Neural cell (in vitro differentiated cells): ENCODE data around the gene SLC28A1.

Source experiments
- EP300 ChIP-seq: fragments of 450-650 bp; conservative IDR thresholded peaks from 2 replicates; pipeline ENCODE4 v1.6.1; 2014; ENCODE audit warnings: antibody characterized with exemption, mild to moderate bottlenecking, moderate library complexity; ENCODE audit not compliant: poor library complexity, severe bottlenecking
- EZH2 ChIP-seq: fragments of 200-600, 300-800 bp; shearing (Covaris generic), sonication (generic); IDR thresholded peaks from 2 replicates; pipeline ENCODE4 v1.6.1; 2014; ENCODE audit warnings: antibody characterized with exemption, low read length, borderline replicate concordance, mild to moderate bottlenecking; ENCODE audit not compliant: insufficient read depth, poor library complexity, severe bottlenecking
- MXI1 ChIP-seq: fragments of 450-650 bp; conservative IDR thresholded peaks from 2 replicates; pipeline ENCODE4 v1.6.1; 2014; ENCODE audit warnings: antibody characterized with exemption, mild to moderate bottlenecking; ENCODE audit not compliant: poor library complexity, severe bottlenecking
- POLR2AphosphoS5 ChIP-seq: IDR thresholded peaks from 2 replicates; pipeline ENCODE4 v1.6.1; 2012
- RAD21 ChIP-seq: fragments of 450-650 bp; conservative IDR thresholded peaks from 2 replicates; pipeline ENCODE4 v1.6.1; 2014; ENCODE audit warnings: antibody characterized with exemption, mild to moderate bottlenecking, moderate library complexity
- SMC3 ChIP-seq: fragments of 450-650 bp; conservative IDR thresholded peaks from 2 replicates; pipeline ENCODE4 v1.6.1; 2014; ENCODE audit warnings: antibody characterized with exemption, mild to moderate bottlenecking, moderate library complexity; ENCODE audit not compliant: poor library complexity
- TF ChIP-seq, protein P1 (sequence below): fragments of 450-650 bp; IDR thresholded peaks from 2 replicates; pipeline ENCODE4 v1.5.1; 2014; ENCODE audit warnings: antibody characterized with exemption, mild to moderate bottlenecking, moderate library complexity; ENCODE audit not compliant: poor library complexity, severe bottlenecking
- TF ChIP-seq, protein P2 (sequence below): IDR thresholded peaks from 2 replicates; pipeline ENCODE4 v1.6.1; 2012; ENCODE audit warnings: borderline replicate concordance

DNA sequence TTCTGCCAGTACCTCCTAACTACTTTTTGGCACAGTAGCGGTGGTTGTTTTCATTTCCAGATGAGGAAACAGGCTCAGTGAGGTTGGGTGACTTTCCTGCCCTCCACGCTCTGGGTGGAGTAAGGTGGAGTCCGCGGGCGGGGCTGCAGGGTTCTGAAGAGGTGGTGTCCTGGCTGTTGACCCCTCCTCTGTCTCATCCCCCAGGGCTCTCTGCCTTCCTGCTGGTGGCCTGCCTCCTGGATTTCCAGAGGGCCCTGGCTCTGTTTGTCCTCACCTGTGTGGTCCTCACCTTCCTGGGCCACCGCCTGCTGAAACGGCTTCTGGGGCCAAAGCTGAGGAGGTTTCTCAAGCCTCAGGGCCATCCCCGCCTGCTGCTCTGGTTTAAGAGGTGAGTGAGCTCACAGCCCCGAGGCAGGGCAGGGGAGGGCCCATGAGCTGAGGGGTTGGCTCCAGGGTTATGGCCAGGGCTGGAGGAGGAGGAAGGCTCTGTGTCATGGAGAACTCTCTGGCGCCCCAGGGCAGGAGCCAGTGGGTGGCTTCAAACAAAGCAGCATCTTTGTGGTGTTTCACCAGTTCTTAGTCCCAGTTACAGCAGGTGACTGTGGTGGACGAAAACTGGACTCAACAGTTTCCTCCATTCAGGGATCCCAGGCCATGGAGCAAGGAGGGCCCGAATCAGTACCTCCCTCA is 10.4 kb downstream of the SLC28A1 start:
- TF ChIP-seq EP300 (no peak), SMC3 (no peak), MXI1 (no peak), POLR2AphosphoS5 (no peak), RAD21 (no peak), EZH2 (no peak)
- TF ChIP-seq, protein P1, sequence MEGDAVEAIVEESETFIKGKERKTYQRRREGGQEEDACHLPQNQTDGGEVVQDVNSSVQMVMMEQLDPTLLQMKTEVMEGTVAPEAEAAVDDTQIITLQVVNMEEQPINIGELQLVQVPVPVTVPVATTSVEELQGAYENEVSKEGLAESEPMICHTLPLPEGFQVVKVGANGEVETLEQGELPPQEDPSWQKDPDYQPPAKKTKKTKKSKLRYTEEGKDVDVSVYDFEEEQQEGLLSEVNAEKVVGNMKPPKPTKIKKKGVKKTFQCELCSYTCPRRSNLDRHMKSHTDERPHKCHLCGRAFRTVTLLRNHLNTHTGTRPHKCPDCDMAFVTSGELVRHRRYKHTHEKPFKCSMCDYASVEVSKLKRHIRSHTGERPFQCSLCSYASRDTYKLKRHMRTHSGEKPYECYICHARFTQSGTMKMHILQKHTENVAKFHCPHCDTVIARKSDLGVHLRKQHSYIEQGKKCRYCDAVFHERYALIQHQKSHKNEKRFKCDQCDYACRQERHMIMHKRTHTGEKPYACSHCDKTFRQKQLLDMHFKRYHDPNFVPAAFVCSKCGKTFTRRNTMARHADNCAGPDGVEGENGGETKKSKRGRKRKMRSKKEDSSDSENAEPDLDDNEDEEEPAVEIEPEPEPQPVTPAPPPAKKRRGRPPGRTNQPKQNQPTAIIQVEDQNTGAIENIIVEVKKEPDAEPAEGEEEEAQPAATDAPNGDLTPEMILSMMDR: no peak
- TF ChIP-seq, protein P2, sequence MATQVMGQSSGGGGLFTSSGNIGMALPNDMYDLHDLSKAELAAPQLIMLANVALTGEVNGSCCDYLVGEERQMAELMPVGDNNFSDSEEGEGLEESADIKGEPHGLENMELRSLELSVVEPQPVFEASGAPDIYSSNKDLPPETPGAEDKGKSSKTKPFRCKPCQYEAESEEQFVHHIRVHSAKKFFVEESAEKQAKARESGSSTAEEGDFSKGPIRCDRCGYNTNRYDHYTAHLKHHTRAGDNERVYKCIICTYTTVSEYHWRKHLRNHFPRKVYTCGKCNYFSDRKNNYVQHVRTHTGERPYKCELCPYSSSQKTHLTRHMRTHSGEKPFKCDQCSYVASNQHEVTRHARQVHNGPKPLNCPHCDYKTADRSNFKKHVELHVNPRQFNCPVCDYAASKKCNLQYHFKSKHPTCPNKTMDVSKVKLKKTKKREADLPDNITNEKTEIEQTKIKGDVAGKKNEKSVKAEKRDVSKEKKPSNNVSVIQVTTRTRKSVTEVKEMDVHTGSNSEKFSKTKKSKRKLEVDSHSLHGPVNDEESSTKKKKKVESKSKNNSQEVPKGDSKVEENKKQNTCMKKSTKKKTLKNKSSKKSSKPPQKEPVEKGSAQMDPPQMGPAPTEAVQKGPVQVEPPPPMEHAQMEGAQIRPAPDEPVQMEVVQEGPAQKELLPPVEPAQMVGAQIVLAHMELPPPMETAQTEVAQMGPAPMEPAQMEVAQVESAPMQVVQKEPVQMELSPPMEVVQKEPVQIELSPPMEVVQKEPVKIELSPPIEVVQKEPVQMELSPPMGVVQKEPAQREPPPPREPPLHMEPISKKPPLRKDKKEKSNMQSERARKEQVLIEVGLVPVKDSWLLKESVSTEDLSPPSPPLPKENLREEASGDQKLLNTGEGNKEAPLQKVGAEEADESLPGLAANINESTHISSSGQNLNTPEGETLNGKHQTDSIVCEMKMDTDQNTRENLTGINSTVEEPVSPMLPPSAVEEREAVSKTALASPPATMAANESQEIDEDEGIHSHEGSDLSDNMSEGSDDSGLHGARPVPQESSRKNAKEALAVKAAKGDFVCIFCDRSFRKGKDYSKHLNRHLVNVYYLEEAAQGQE: no peak
